Glutamatergic neuron (in vitro differentiated cells): ENCODE data around the gene GALNT9. TPM values are rescaled to one million over a fixed set of nuclear protein-coding genes. Genes with fewer than 3 reads are reported as not detected.
"Not testable (repeated sequence)": the region's sequence is repeated elsewhere in the genome, so short reads cannot be mapped to it uniquely, and the experiment has no call there.

Source experiments
- DNase-seq: peaks from one replicate; pipeline ENCODE4 v3.0.0; 2022
- H3K27ac Mint-ChIP-seq: one replicate; pipeline ENCODE4 v1.8.0; 2020; ENCODE audit warnings: mild to moderate bottlenecking, mixed read lengths, inconsistent platforms; ENCODE audit not compliant: unreplicated experiment
- H3K27me3 Mint-ChIP-seq: one replicate; pipeline ENCODE4 v1.8.0; 2020; ENCODE audit warnings: mild to moderate bottlenecking, moderate library complexity, mixed read lengths, inconsistent platforms; ENCODE audit not compliant: unreplicated experiment
- H3K36me3 Mint-ChIP-seq: one replicate; pipeline ENCODE4 v1.8.0; 2020; ENCODE audit warnings: mild to moderate bottlenecking, mixed read lengths, inconsistent platforms; ENCODE audit not compliant: unreplicated experiment
- H3K4me1 Mint-ChIP-seq: one replicate; pipeline ENCODE4 v1.8.0; 2020; ENCODE audit warnings: mild to moderate bottlenecking, low read depth, mixed read lengths, inconsistent platforms; ENCODE audit not compliant: unreplicated experiment
- H3K4me3 Mint-ChIP-seq: one replicate; pipeline ENCODE4 v1.8.0; 2020; ENCODE audit warnings: mild to moderate bottlenecking, mixed read lengths, inconsistent platforms; ENCODE audit not compliant: unreplicated experiment
- H3K9me3 Mint-ChIP-seq: one replicate; pipeline ENCODE4 v1.8.0; 2020; ENCODE audit warnings: mild to moderate bottlenecking, moderate library complexity, mixed read lengths, inconsistent platforms; ENCODE audit not compliant: unreplicated experiment
- long read RNA-seq: library from polyadenylated mRNA; unstranded; transcript quantifications from one replicate; pipeline ENCODE4 v2.0.0, GENCODE V29; 2020; ENCODE audit not compliant: unreplicated experiment
- total RNA-seq: library from RNA; stranded (reverse); fragmentation: NEBNext Ultra II Directional; extraction: Animal tissue kit (Norgen Biotek cat#: 25700); gene quantifications from one replicate; pipeline ENCODE4 v1.2.1, GENCODE V29; 2021; ENCODE audit not compliant: unreplicated experiment
- TF ChIP-seq, protein P1 (sequence below): fragments of 200-600 bp; sonication (generic); IDR thresholded peaks from one replicate; pipeline ENCODE4 v1.5.0; 2021; ENCODE audit not compliant: partially characterized antibody, unreplicated experiment

Gene GALNT9
- 13.7 TPM for total RNA-seq
- long read RNA-seq, partial matches to known transcripts = 1 of 2 reads
- long read RNA-seq, other reads (novel, unspliced or antisense) = 0 of 2 reads

DNA sequence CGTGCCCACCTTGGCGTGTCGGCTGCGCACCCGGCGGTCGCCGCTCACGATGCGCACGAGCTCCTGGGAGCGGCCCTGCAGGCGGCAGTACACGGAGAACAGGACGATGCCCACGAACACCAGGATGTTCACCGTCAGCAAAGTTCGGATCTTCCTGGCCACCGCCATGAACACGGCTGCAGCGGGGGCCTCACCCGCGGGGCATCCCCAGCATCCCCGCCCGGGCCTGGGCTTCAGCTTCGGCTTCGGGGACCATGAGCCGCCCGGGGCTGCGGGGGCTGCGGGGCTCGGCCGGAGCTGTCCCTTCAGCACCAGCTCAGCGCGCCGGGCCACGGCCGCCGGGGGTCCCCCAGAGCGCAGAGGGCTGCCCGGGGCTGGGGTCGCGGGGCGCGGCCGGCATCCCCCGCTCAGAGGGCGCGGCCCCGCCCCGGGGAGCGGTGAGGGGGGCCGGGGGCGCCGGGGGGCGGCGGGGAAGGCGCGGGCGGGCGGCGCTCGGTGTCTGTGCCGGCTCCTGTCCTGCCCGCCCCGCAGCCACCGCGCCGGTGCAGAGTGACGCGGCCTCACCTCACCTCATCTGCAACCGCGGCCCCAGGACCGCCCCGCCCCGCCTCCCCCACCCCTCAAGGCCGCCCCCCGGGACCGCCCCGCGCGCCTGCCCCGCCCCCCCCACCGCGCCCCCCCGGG is at the start of gene GALNT9:
Gene GALNT9, minus strand, starts transcription at position 554 of the 684 bp plus-strand sequence. Its CDS starts 386 bp downstream, at position 168.
- peak; percentile 69 for DNase-seq
- H3K4me3 Mint-ChIP-seq = peak within 1 kb of the TSS; percentile 80
- peaks cover 6% of the 10 kb centered on the region for H3K4me1 Mint-ChIP-seq
- peak within 1 kb of the TSS; percentile 6 for H3K27ac Mint-ChIP-seq
- TF ChIP-seq, protein P1, sequence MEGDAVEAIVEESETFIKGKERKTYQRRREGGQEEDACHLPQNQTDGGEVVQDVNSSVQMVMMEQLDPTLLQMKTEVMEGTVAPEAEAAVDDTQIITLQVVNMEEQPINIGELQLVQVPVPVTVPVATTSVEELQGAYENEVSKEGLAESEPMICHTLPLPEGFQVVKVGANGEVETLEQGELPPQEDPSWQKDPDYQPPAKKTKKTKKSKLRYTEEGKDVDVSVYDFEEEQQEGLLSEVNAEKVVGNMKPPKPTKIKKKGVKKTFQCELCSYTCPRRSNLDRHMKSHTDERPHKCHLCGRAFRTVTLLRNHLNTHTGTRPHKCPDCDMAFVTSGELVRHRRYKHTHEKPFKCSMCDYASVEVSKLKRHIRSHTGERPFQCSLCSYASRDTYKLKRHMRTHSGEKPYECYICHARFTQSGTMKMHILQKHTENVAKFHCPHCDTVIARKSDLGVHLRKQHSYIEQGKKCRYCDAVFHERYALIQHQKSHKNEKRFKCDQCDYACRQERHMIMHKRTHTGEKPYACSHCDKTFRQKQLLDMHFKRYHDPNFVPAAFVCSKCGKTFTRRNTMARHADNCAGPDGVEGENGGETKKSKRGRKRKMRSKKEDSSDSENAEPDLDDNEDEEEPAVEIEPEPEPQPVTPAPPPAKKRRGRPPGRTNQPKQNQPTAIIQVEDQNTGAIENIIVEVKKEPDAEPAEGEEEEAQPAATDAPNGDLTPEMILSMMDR = no peak
- peaks cover 10% of the 10 kb centered on the region for H3K36me3 Mint-ChIP-seq
- H3K9me3 Mint-ChIP-seq = peaks cover 19% of the 10 kb centered on the region
- peaks cover 15% of the 10 kb centered on the region for H3K27me3 Mint-ChIP-seq

DNA sequence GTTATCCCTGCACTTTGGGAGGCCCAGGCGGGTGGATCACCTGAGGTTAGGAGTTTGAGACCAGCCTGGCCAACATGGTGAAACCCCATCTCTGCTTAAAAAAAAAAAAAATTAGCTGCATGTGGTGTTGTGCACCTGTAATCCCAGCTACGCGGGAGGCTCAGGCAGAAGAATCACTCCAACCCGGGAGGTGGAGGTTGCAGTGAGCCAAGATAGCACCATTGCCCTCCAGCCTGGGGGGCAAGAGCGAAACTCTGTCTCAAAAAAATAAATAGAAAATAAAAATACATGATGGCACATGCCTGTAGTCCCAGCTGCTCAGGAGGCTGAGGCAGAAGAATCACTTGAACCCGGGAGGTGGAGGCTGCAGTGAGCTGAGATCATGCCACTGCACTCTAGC is 49.7 kb upstream of the GALNT9 start:
- not testable (repeated sequence) for H3K36me3 Mint-ChIP-seq, H3K4me1 Mint-ChIP-seq, H3K4me3 Mint-ChIP-seq, H3K9me3 Mint-ChIP-seq, H3K27ac Mint-ChIP-seq, DNase-seq
- peaks cover 15% of the 10 kb centered on the region for H3K27me3 Mint-ChIP-seq

DNA sequence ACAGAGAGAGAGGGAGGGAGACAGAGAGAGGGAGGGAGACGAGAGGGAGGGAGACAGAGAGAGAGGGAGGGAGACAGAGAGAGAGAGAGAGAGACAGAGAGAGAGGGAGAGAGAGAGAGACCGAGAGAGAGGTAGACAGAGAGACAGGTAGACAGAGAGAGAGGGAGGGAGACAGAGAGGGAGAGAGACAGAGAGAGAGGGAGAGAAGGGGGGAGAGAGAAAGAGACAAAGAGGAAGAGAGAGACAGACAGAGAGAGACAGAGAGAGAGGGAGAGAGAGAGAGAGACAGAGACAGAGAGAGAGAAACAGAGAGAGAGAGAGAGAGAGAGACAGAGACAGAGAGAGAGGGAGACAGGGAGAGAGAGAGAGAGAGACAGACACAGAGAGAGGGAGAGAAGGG is 47.8 kb upstream of the GALNT9 start:
- peaks cover 7% of the 10 kb centered on the region for H3K4me1 Mint-ChIP-seq
- H3K9me3 Mint-ChIP-seq = peaks cover 9% of the 10 kb centered on the region
- H3K4me3 Mint-ChIP-seq = no peak overlapping the region
- H3K27me3 Mint-ChIP-seq = peaks cover 15% of the 10 kb centered on the region
- TF ChIP-seq, protein P1 = no peak
- no peak for DNase-seq
- H3K27ac Mint-ChIP-seq = no peak overlapping the region
- H3K36me3 Mint-ChIP-seq = no peaks in the 10 kb centered on the region

DNA sequence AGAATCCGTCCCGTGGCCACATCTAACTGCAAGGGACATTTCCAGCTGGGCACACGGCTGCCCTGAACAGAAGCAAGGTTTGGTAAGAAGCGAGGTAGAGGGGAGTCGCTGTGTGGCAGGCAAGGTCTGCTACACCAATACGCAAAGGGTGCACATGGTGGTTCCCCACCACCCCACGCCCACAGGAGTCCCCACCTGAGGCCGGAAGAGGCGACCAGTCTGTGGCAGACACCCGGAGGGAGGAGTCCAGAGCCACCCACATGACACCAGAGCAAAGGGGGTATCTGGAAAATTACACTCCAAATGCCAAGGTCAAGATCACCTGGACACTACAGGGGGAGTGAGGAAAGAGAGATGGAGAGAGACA is 47.1 kb upstream of the GALNT9 start:
- Mint-ChIP-seq H3K27ac (no peak overlapping the region), H3K36me3 (peaks cover under 1% of the 10 kb centered on the region)

DNA sequence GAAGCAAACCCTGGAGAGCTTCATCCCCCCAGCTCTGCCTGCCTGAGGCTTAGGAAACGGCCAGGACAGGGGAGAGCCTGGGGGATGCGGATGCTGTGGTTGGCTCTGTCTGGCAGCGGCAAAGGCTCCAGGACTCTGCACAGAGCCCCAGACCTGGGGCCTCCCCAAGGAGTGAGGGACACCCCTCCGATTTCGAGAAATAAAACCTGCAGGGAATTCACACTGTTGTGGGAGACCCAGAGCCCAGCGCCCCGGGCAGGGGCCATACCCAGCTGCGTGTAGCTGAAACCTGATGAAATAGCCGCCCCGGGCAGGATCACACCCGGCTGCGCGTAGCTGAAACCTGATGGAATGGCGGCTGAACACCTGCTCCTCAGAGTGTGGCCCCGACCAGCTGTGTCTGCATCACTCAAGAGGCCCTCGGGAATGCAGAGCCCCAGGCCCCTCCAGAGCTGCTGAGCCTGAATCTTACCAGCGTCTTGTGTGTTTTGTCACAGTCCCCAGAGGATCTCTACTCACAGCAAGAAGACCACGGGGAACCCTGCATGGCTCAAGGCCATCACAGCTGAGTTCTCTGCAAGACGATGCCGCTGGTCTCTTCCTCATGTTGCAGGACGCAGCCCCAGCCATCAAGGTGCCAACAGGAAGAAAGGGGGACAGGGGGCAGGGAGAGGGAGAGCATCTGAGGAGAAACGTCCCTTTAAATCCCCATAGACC is 46.5 kb upstream of the GALNT9 start:
- Mint-ChIP-seq H3K36me3 (peaks cover 6% of the 10 kb centered on the region), H3K4me3 (no peak overlapping the region), H3K27ac (no peak overlapping the region), H3K4me1 (peaks cover 7% of the 10 kb centered on the region), H3K9me3 (peaks cover 11% of the 10 kb centered on the region), H3K27me3 (peaks cover 15% of the 10 kb centered on the region)
- TF ChIP-seq, protein P1 = no peak
- DNase-seq = peak; percentile 41

More for the DNA sequence above, 47.1 kb upstream of the GALNT9 start:
- TF ChIP-seq, protein P1 = no peak
- Mint-ChIP-seq H3K27me3 (peaks cover 15% of the 10 kb centered on the region), H3K4me1 (peaks cover 7% of the 10 kb centered on the region), H3K9me3 (peaks cover 11% of the 10 kb centered on the region), H3K4me3 (no peak overlapping the region)
- peak; percentile 8 for DNase-seq
